HCT116 (cell line): ENCODE results near the gene MAGEA11.

Experiments
- ATF3 ChIP-seq: IDR thresholded peaks from 2 replicates; pipeline ENCODE4 v1.6.1; 2012
- CBX3 ChIP-seq: IDR thresholded peaks from 2 replicates; pipeline ENCODE4 v1.6.1; 2012; ENCODE audit warnings: low read depth
- CEBPB ChIP-seq: IDR thresholded peaks from 2 replicates; pipeline ENCODE4 v1.6.1; 2012; ENCODE audit warnings: low read depth
- CTCF ChIP-seq, 3 experiments: fragments of 200-600 bp in 1 of 3; sonication (generic) in 1 of 3; IDR thresholded peaks in 2 of 3; conservative IDR thresholded peaks in 1 of 3; 2 replicates each; pipeline ENCODE4 v1.5.1; 2012 to 2017; ENCODE audit warnings: low read depth in 2 of 3, low read length in 2 of 3, antibody characterized with exemption in 1 of 3, borderline replicate concordance in 1 of 3, control low read depth in 1 of 3, mild to moderate bottlenecking in 1 of 3, mixed read lengths in 1 of 3, mixed run types in 1 of 3, moderate library complexity in 1 of 3; ENCODE audit not compliant: insufficient read depth in 1 of 3
- EZH2 ChIP-seq: fragments of 200-600 bp; sonication (generic); IDR thresholded peaks from 2 replicates; pipeline ENCODE4 v1.6.1; 2017; ENCODE audit warnings: antibody characterized with exemption, mixed run types
- EZH2phosphoT487 ChIP-seq: fragments of 200-600 bp; IDR thresholded peaks from 2 replicates; pipeline ENCODE4 v1.6.1; 2018; ENCODE audit warnings: antibody characterized with exemption, borderline replicate concordance
- POLR2A ChIP-seq: IDR thresholded peaks from 2 replicates; pipeline ENCODE4 v1.7.0; 2011; ENCODE audit warnings: borderline replicate concordance; ENCODE audit not compliant: insufficient read depth, insufficient read length; ENCODE audit errors: extremely low read depth
- POLR2AphosphoS5 ChIP-seq: IDR thresholded peaks from 2 replicates; pipeline ENCODE4 v1.6.1; 2011; ENCODE audit warnings: mild to moderate bottlenecking, low read depth, low read length, moderate library complexity
- RAD21 ChIP-seq: IDR thresholded peaks from 2 replicates; pipeline ENCODE4 v1.6.1; 2012; ENCODE audit warnings: low read depth, mild to moderate bottlenecking
- REST ChIP-seq: IDR thresholded peaks from 2 replicates; pipeline ENCODE4 v1.6.1; 2012; ENCODE audit warnings: low read depth
- SP1 ChIP-seq: IDR thresholded peaks from 2 replicates; pipeline ENCODE4 v1.6.1; 2012; ENCODE audit warnings: low read depth
- TF ChIP-seq, protein P1 (sequence below): IDR thresholded peaks from 2 replicates; pipeline ENCODE4 v1.6.1; 2012

DNA sequence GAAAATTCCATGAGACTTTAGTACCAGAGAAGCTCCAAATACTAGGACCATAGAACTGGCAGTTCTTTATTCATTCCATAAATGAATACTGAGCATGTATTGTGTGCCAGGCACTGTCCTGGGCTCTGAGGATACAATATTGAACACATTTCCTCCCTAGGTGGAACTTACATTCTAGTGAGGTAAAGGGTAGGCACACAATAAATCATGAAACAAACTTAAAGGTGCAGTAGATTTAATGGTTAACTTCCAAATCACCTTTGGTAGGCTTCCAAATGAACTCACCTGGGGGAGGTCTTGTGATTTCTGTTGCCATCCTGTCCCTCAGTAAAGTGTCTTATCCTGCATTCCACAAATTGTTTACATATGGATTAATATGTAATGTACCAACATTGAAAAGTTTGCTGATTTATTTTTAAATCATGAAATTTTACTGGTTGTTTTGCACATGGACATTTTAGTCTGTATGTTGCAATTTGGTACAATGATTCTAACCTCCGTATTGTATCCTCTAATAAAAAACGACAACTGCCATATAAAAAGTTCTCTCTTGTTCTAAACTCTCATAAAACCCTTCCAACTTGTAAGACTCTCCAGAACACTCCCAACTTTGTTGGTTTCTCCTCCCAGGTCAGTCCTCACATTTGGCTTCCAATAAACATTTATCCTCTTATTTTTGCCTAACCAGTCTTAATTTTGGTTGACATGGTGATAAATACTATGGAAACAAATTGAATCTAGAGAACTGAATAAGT lies 4.5 kb upstream of the MAGEA11 start:
- TF ChIP-seq POLR2A (no peak), SP1 (no peak), CTCF (IDR thresholded peaks at IDR 0.05 in 2 of 3, conservative IDR thresholded peaks at IDR 0.05 in 1 of 3; ENCODE audit: borderline replicate concordance in 1 of 3, insufficient read depth in 1 of 3, low read depth in 2 of 3, low read length in 2 of 3) (no peak), ATF3 (no peak), RAD21 (no peak), EZH2 (no peak), REST (no peak), CBX3 (no peak), EZH2phosphoT487 (no peak), POLR2AphosphoS5 (no peak), CEBPB (no peak)
- TF ChIP-seq, protein P1, sequence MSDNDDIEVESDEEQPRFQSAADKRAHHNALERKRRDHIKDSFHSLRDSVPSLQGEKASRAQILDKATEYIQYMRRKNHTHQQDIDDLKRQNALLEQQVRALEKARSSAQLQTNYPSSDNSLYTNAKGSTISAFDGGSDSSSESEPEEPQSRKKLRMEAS: no peak
